Measurements from ENCODE around the gene CTSO. TPM values are rescaled to one million over a fixed set of nuclear protein-coding genes. Genes with fewer than 3 reads are reported as not detected.

CTSO gene
- total and polyA plus RNA-seq, 4 experiments from 2014 or later, result 12.9 to 44.0 (median 20.8) TPM

GRCh38 chr4:155883895-155884294 is 69.8 kb downstream of the CTSO start:
- Mint-ChIP-seq H3K4me1 (no peaks in the 10 kb centered on the region), H3K27ac (peak overlapping the region in 1 of 7 donors; percentile 6), H3K4me3 (no peak overlapping the region), H3K36me3 (no peaks in the 10 kb centered on the region), H3K9me3 (peaks cover 0 to 2% (median 0%) of the 10 kb centered on the region in 8 donors), H3K27me3 (peaks cover 0 to 8% of the 10 kb centered on the region in 2 donors)
- DNase-seq, result no peak
- H3K27ac ChIP-seq (ENCODE audit: low read depth, low read length), result no peak overlapping the region
- H3K27me3 ChIP-seq (ENCODE audit: insufficient read depth, low read length), result no peaks in the 10 kb centered on the region
- no peak overlapping the region for H3K4me3 ChIP-seq (ENCODE audit: low read length in 2 of 2)
- ChIA-PET POLR2A (ENCODE audit: partially characterized antibody) (no interaction called here), CTCF (ENCODE audit: partially characterized antibody) (no interaction called here)
- H3K36me3 ChIP-seq (ENCODE audit: insufficient read depth, low read length), result no peaks in the 10 kb centered on the region
- no peaks in the 10 kb centered on the region for H3K9me3 ChIP-seq (ENCODE audit: control insufficient read depth in 1 of 2, low read length in 2 of 2)
- H3K4me1 ChIP-seq (ENCODE audit: insufficient read depth, low read length), result no peaks in the 10 kb centered on the region
- intact Hi-C loops (cut with micrococcal nuclease), result no loop called here

- Mint-ChIP-seq H3K4me3 (no peak overlapping the region), H3K27ac (no peak overlapping the region), H3K4me1 (no peaks in the 10 kb centered on the region), H3K27me3 (peaks cover 0 to 5% of the 10 kb centered on the region in 2 donors), H3K36me3 (no peaks in the 10 kb centered on the region), H3K9me3 (peaks cover 0 to 8% (median 0%) of the 10 kb centered on the region in 8 donors)
- Histone ChIP-seq H3K36me3 (ENCODE audit: insufficient read depth, low read length) (no peaks in the 10 kb centered on the region), H3K27ac (ENCODE audit: low read depth, low read length) (no peak overlapping the region), H3K9me3 (ENCODE audit: control insufficient read depth in 1 of 2, low read length in 2 of 2) (no peaks in the 10 kb centered on the region), H3K4me1 (ENCODE audit: insufficient read depth, low read length) (no peaks in the 10 kb centered on the region), H3K27me3 (ENCODE audit: insufficient read depth, low read length) (no peaks in the 10 kb centered on the region), H3K4me3 (ENCODE audit: low read length in 2 of 2) (no peak overlapping the region)
- DNase-seq, result no peak
- intact Hi-C loops (cut with micrococcal nuclease), result no loop called here
- ChIA-PET CTCF (ENCODE audit: partially characterized antibody) (no interaction called here), POLR2A (ENCODE audit: partially characterized antibody) (no interaction called here)
These were observed 72.1 kb downstream of the CTSO start for GRCh38 chr4:155881555-155881954.

- Mint-ChIP-seq H3K27ac (no peak overlapping the region), H3K36me3 (no peaks in the 10 kb centered on the region), H3K9me3 (peaks cover 0 to 12% (median 2%) of the 10 kb centered on the region in 8 donors), H3K4me3 (no peak overlapping the region), H3K4me1 (no peaks in the 10 kb centered on the region), H3K27me3 (peaks cover 0 to 3% of the 10 kb centered on the region in 2 donors)
- CTCF ChIA-PET (ENCODE audit: partially characterized antibody), result no interaction called here
- intact Hi-C loops (cut with micrococcal nuclease), result no loop called here
- Histone ChIP-seq H3K4me3 (ENCODE audit: low read length in 2 of 2) (no peak overlapping the region), H3K9me3 (ENCODE audit: control insufficient read depth in 1 of 2, low read length in 2 of 2) (no peaks in the 10 kb centered on the region), H3K36me3 (ENCODE audit: insufficient read depth, low read length) (no peaks in the 10 kb centered on the region), H3K27me3 (ENCODE audit: insufficient read depth, low read length) (no peaks in the 10 kb centered on the region), H3K4me1 (ENCODE audit: insufficient read depth, low read length) (no peaks in the 10 kb centered on the region), H3K27ac (ENCODE audit: low read depth, low read length) (no peak overlapping the region)
- DNase-seq, result no peak
- POLR2A ChIA-PET (ENCODE audit: partially characterized antibody), result no interaction called here
These were observed 73.9 kb downstream of the CTSO start for GRCh38 chr4:155879767-155880166.

DNA sequence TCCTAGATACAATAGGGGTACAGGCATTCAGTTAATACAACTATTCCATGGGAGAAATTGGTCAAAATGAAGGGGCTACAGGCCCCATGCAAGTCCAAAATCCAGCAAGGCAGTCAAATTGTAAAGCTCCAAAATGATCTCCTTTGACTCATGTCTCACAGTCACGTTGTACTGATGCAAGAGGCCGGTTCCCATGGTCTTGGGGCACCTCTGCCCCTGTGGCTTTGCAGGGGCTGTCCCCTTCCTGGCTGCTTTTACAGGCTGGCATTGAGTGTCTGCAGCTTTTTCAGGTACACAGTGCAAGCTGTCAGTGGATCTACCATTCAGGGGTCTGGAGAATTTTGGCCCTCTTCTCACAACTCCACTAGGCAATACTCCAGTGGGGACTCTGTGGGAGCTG is 75.1 kb downstream of the CTSO start:
- peaks cover 0 to 3% of the 10 kb centered on the region in 2 donors for H3K27me3 Mint-ChIP-seq
- H3K4me1 Mint-ChIP-seq, result no peaks in the 10 kb centered on the region
- no peak for DNase-seq
- ChIA-PET CTCF (ENCODE audit: partially characterized antibody) (no interaction called here), POLR2A (ENCODE audit: partially characterized antibody) (no interaction called here)
- no peak overlapping the region for H3K27ac Mint-ChIP-seq
- Histone ChIP-seq H3K4me1 (ENCODE audit: insufficient read depth, low read length) (no peaks in the 10 kb centered on the region), H3K9me3 (ENCODE audit: control insufficient read depth in 1 of 2, low read length in 2 of 2) (no peaks in the 10 kb centered on the region), H3K27me3 (ENCODE audit: insufficient read depth, low read length) (no peaks in the 10 kb centered on the region), H3K36me3 (ENCODE audit: insufficient read depth, low read length) (no peaks in the 10 kb centered on the region), H3K4me3 (ENCODE audit: low read length in 2 of 2) (no peak overlapping the region), H3K27ac (ENCODE audit: low read depth, low read length) (no peak overlapping the region)
- H3K4me3 Mint-ChIP-seq, result no peak overlapping the region
- peaks cover 0 to 12% (median 2%) of the 10 kb centered on the region in 8 donors for H3K9me3 Mint-ChIP-seq
- H3K36me3 Mint-ChIP-seq, result no peaks in the 10 kb centered on the region
- intact Hi-C loops (cut with micrococcal nuclease), result no loop called here

DNA sequence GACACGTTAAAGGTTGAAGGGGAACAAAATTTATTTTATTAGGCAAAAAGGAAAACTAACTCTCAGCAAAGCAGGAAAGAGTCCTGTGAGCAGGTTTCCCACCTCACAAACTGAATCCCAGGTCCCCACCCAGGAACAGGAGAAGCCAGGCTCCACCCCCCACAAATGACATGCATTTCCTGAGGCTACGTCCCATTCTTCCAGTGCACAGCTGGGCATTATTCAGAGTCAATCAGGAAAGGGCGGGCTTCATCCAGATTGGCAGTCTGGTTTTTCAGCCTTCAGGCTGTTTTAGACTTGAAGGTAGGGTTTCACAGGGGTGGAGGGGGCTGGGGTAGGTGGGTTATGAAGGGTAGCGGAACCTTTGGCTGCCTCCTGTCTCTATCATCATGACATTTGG is 75.7 kb downstream of the CTSO start:
- intact Hi-C loops (cut with micrococcal nuclease), result no loop called here
- no peaks in the 10 kb centered on the region for H3K4me1 ChIP-seq (ENCODE audit: insufficient read depth, low read length)
- Mint-ChIP-seq H3K4me3 (no peak overlapping the region), H3K9me3 (peaks cover 0 to 12% (median 2%) of the 10 kb centered on the region in 8 donors), H3K27me3 (peaks cover 0 to 1% of the 10 kb centered on the region in 2 donors), H3K36me3 (no peaks in the 10 kb centered on the region), H3K4me1 (no peaks in the 10 kb centered on the region), H3K27ac (no peak overlapping the region)
- no peak overlapping the region for H3K4me3 ChIP-seq (ENCODE audit: low read length in 2 of 2)
- DNase-seq, result no peak
- ChIA-PET CTCF (ENCODE audit: partially characterized antibody) (no interaction called here), POLR2A (ENCODE audit: partially characterized antibody) (no interaction called here)
- H3K9me3 ChIP-seq (ENCODE audit: control insufficient read depth in 1 of 2, low read length in 2 of 2), result no peaks in the 10 kb centered on the region
- no peak overlapping the region for H3K27ac ChIP-seq (ENCODE audit: low read depth, low read length)
- H3K27me3 ChIP-seq (ENCODE audit: insufficient read depth, low read length), result no peaks in the 10 kb centered on the region
- H3K36me3 ChIP-seq (ENCODE audit: insufficient read depth, low read length), result no peaks in the 10 kb centered on the region

DNA sequence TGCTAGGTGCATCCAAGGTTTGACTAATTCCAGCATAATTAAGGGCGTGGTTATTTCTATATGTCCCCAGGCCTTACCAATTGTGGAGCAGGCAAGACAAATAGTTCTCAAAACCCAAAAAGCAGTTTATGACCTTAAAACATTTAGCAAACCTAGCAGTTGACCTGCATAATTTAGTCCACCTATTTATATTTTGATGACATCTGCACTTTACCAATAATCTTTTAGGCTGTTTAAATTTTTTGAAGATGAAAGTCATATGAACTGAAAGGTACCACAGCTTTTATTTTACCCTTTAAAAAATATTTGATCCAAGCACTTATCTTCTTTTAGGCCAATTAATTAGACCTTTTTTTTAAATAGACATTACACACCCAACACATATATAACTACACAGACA is 77.8 kb downstream of the CTSO start:
- H3K27ac ChIP-seq (ENCODE audit: low read depth, low read length), result no peak overlapping the region
- H3K27ac Mint-ChIP-seq, result no peak overlapping the region
- H3K4me3 ChIP-seq (ENCODE audit: low read length in 2 of 2), result no peak overlapping the region
- H3K4me1 Mint-ChIP-seq, result no peaks in the 10 kb centered on the region
- no peaks in the 10 kb centered on the region for H3K9me3 ChIP-seq (ENCODE audit: control insufficient read depth in 1 of 2, low read length in 2 of 2)
- H3K4me3 Mint-ChIP-seq, result no peak overlapping the region
- no peaks in the 10 kb centered on the region for H3K36me3 Mint-ChIP-seq
- no peaks in the 10 kb centered on the region for H3K36me3 ChIP-seq (ENCODE audit: insufficient read depth, low read length)
- no peaks in the 10 kb centered on the region for H3K27me3 ChIP-seq (ENCODE audit: insufficient read depth, low read length)
- H3K27me3 Mint-ChIP-seq, result peaks cover 0 to 1% of the 10 kb centered on the region in 2 donors
- ChIA-PET POLR2A (ENCODE audit: partially characterized antibody) (no interaction called here), CTCF (ENCODE audit: partially characterized antibody) (no interaction called here)
- intact Hi-C loops (cut with micrococcal nuclease), result no loop called here
- DNase-seq, result no peak
- H3K4me1 ChIP-seq (ENCODE audit: insufficient read depth, low read length), result no peaks in the 10 kb centered on the region
- H3K9me3 Mint-ChIP-seq, result peaks cover 0 to 14% (median 2%) of the 10 kb centered on the region in 8 donors

Other genes starting within 250 kb of the CTSO start
- not detected for gene GUCY1B1, start 194.8 kb downstream of the CTSO start, total RNA-seq
- gene GUCY1B1, start 194.8 kb downstream of the CTSO start, polyA plus RNA-seq, result not detected
- gene ASIC5, start 87.6 kb downstream of the CTSO start, total RNA-seq, result not detected
- not detected for gene ASIC5, start 87.6 kb downstream of the CTSO start, polyA plus RNA-seq
- gene TDO2, start 50.2 kb downstream of the CTSO start, total RNA-seq, result not detected
- gene TDO2, start 50.2 kb downstream of the CTSO start, polyA plus RNA-seq, result not detected

All from CD4-positive, alpha-beta memory T cell (primary cell).